HG03108 (cell line): Measurements from ENCODE around the gene CREBL2.
"Not testable (repeated sequence)": the region's sequence is repeated elsewhere in the genome, so short reads cannot be mapped to it uniquely, and the experiment has no call there.

ENCODE experiments used
- ATAC-seq: cut with Tn5 transposase; IDR thresholded peaks from one replicate; pipeline ENCODE4 v1.9.1; 2021; ENCODE audit warnings: moderate library complexity; ENCODE audit not compliant: unreplicated experiment

CREBL2 gene, protein sequence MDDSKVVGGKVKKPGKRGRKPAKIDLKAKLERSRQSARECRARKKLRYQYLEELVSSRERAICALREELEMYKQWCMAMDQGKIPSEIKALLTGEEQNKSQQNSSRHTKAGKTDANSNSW

GRCh38 chr12:12611512-12612306 lies at the start of gene CREBL2:
CREBL2 (plus strand) TSS chr12:12611876; CDS start chr12:12612173, 297 bp downstream.
- peak; percentile 77 for ATAC-seq

- ATAC-seq: no peak
Measured at GRCh38 chr12:12562016-12562483, 49.6 kb upstream of the CREBL2 start.

DNA sequence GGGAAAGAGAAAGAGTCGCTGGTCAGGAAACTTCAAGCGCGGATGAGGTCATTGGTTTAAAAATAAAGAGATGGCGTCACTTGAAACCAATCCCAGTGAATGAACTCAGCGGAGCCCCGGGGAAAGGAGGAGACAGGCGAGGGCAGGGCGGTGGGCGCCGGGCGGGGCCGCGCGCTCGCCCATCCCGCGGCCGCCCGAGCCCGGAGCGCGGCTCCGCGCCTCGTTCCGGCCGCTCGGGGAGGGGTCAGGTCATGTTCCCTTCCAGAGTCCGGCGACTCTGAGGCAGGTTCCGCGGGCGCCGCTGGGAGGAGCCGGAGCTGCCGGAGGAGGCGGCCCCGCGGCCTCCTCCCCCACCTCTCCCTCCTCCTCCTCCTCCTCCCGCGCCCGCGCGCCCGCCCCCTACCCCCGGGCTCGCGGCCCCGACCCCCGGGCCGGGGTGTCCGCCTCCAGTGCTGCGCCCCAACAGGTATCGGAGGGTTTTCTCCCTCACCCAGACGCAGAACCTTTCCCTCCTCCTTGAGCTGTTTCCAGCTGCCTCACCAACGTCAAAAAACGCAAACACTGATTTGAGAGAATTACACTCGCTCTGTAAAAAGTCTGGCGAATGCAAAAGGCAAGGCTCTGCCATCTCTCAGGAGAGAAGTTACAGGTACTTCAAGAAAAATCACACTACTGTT lies 49.0 kb upstream of the CREBL2 start, which contains the start of gene DUSP16:
Gene DUSP16 (minus strand): TSS at position 279 of the 677 bp plus-strand sequence. CDS start 41,765 bp downstream, outside the sequence.
- ATAC-seq: peak; percentile 76

DNA sequence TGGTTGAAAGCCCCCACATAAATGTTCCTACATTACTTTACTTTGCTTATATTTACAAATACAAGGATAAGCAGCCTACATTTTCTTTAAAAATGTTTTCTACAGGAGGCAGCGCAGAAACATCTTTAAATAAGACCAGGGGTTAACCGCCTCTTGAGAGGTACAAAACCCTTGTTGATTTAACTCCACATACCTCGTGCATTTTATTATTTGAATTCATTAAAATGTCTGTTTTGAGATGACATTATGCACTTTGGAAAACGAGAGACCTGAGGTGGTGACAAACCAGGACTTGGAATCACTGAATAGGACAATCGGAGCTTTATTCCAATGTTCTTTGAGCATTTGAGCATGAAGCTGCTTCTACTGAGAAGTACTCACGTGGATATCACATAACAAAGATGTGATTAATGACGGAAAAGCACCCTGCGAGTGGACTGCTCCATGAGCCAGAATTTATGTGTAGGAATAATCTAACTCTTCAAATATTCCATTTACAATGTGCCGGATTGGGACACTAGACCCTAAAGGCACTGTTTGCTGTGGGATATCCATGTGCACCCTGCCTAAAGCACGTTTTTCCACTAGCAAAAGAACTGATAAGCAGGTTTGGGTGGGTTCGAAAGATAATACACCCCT lies 48.3 kb upstream of the CREBL2 start:
- no peak for ATAC-seq

GRCh38 chr12:12564911-12565310 lies 46.8 kb upstream of the CREBL2 start:
- no peak for ATAC-seq

DNA sequence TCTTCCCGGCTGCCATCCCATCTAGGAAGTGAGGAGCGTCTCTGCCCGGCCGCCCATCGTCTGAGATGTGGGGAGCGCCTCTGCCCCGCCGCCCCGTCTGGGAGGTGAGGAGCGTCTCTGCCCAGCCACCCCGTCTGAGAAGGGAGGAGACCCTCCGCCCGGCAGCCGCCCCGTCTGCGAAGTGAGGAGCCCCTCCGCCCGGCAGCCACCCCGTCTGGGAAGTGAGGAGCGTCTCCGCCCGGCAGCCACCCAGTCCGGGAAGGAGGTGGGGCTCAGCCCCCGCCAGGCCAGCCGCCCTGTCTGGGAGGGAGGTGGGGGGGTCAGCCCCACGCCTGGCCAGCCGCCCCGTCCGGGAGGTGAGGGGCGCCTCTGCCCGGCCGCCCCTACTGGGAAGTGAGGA lies 45.7 kb upstream of the CREBL2 start:
- ATAC-seq: not testable (repeated sequence)

DNA sequence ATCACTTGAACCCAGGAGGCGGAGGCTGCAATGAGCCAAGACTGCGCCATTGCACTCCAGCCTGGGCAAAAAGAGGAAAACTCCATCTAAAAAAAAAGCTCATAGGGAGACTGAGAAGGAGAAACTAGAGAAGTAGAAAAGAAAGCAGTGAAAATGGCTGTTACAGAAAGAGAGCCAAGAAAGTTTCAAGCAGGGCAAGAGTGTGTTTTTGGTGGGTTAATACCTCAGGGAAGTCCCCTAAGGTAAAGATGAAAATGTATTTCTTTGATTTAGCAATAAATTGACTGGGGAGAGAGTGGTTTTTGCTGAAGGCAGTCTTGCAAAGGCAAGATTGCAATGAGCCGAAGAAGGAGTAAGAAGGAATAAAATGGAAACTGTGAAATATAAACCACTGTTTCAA lies 39.0 kb upstream of the CREBL2 start:
- ATAC-seq: no peak

DNA sequence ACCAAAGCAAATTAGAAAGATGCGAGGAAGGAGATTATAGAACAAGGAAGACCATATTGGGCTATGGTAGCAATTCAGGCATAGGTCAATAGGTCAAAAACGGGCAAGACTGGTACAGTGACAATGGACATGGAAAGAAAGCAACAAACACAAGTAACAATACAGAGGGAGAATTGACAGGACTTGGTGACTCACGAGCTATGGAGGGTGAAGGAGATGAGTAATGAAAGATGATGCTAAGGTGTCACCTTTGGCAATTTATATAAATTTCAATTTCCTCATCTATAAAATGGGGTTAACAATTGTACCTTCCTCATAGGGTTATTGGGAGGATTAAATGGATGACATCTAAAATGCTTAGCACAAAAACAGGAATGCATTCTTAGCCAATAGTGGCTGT lies 33.9 kb upstream of the CREBL2 start:
- no peak for ATAC-seq

DNA sequence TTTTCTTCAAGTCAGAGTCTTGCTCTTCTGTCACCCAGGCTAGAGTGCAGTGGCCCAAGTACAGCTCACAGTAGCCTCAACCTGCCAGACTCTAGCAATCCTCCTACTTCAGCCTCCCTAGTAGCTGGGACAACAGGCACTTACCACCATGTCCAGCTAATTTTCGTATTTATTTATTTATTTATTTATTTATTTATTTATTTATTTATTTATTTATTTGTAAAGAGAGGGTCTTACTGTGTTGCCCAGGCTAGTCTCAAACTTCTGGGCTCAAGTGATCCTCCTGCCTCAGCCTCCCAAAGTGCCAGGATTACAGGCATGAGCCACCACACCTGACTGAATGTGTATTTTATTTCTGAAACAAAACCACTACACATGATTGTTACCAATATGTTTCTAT lies 31.0 kb upstream of the CREBL2 start:
- not testable (repeated sequence) for ATAC-seq

- peak; percentile 33 for ATAC-seq
Measured at GRCh38 chr12:12582193-12582881, 29.3 kb upstream of the CREBL2 start.

DNA sequence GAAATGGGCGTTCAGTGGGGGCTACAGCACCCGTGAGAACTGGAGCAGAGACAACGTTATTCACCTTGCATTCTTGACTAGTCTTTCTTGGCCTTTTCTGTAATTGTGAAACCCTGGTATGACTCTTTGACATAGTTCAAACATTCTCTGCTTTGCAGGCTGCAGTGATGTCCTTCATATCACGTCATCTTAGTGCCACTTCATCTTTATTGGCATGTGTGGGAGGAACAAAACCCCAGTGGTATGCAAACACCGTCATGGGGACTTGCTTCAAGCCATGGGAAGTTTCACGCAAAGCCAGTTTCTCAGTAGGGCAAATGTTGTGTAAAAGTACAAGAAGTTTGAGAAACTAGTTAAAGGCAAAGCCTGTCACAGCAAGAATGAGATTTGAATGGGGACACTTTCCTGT lies 28.8 kb upstream of the CREBL2 start:
- ATAC-seq: peak; percentile 83

DNA sequence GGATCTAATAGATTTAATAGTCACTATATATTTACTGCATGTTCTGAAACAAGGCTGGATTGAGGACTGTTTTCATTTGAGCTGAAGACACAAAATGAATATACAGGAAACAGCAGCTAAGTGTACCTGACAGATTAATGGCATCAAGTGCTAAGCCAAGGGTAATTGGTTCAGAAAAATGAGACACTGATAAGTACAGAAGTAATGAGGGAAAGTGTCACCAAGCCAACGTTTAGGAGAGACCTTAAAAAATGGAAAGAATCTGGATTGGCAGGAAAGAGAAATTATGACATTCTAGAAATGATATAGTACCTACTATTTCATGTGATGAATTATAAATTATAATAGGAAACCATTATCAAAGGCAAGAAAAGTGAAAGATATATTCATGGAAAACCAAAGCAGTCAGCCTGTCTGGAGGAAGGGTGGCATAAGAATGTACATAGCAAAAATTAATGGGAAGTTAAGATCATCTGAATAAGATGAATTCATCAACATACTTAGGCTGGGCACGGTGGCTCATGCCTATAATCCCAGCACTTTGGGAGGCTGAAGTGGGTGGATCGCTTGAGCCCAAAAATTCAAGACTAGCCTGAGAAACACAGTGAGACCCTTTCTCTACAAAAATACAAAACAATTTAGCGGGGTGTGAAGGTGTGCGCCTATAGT lies 28.0 kb upstream of the CREBL2 start:
- ATAC-seq: no peak

DNA sequence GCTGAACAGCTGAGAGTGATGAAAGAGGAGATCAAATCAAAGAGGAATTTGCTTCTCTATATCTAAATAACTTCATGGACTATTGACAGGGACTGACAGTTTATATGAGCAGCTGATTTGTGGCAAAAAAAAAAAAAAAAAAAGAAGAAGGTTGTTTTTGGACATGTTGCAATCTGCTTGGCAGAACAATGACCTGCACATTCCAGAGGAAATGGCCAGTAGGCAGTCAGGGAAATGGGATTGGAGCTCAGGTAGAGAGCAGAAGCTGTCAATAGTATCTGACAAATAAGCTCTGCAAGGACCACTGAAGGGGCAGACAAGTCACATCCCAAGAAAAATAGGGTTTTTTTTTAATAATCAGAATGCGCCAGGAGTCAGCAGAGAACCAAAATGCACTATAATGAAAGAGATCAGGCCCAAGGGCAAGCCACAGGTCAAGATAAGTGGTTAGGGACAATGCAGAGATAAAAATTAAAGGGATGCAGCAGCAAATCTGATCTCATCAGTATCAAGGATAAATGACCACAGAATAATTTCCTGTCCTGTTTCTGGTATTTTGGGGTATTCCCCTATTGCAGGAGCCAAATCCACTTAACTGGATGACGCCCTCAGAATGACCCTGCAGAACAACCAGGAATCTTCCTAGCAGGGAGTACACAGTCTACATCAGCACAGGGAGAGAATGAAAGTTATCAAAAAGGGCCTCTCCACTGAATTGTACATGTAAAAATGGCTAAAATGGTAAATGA lies 26.4 kb upstream of the CREBL2 start:
- no peak for ATAC-seq

- ATAC-seq: no peak
Measured at GRCh38 chr12:12586879-12587675, 24.6 kb upstream of the CREBL2 start.

DNA sequence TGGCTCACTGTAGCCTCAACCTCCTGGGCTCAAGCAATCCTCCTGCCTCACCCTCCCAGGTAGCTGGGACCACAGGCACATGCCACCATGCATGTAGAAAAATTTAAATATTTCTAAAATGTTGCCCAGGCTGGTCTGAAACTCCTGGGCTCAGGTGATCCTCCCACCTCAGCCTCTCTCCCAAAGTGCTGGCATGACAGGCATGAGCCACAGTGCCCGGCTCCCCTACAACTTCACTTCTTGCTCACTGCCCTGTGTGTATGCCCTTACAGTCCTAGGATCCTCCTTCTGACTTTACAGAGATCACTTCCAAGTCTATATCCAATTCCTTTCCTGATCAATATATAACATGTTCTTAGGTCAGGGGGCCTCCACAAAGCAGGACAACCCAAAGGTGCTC lies 23.8 kb upstream of the CREBL2 start:
- ATAC-seq: no peak

GRCh38 chr12:12588436-12588835 lies 23.2 kb upstream of the CREBL2 start:
- ATAC-seq: not testable (repeated sequence)

GRCh38 chr12:12590961-12591360 lies 20.7 kb upstream of the CREBL2 start:
- ATAC-seq: no peak

- no peak for ATAC-seq
Measured at GRCh38 chr12:12592930-12593329, 18.7 kb upstream of the CREBL2 start.

GRCh38 chr12:12595929-12596328 lies 15.7 kb upstream of the CREBL2 start:
- not testable (repeated sequence) for ATAC-seq
